ENCODE measurements around the gene PBX4.

- TF ChIP-seq CTCF (IDR thresholded peaks at IDR 0.05), result no peak
- no peak for TF ChIP-seq POLR2A (IDR thresholded peaks at IDR 0.05)
- TF ChIP-seq EP300 (IDR thresholded peaks at IDR 0.05), result no peak
Measured at GRCh38 chr19:19595171-19595701, 23.3 kb downstream of the PBX4 start.
